IPS-11a (cell line): ENCODE measurements around the gene DAD1.

Source experiments
- H3K4me3 ChIP-seq: one replicate; pipeline ENCODE4 v1.5.1; 2013; ENCODE audit warnings: low read depth, low read length, control low read depth

Gene DAD1

DNA sequence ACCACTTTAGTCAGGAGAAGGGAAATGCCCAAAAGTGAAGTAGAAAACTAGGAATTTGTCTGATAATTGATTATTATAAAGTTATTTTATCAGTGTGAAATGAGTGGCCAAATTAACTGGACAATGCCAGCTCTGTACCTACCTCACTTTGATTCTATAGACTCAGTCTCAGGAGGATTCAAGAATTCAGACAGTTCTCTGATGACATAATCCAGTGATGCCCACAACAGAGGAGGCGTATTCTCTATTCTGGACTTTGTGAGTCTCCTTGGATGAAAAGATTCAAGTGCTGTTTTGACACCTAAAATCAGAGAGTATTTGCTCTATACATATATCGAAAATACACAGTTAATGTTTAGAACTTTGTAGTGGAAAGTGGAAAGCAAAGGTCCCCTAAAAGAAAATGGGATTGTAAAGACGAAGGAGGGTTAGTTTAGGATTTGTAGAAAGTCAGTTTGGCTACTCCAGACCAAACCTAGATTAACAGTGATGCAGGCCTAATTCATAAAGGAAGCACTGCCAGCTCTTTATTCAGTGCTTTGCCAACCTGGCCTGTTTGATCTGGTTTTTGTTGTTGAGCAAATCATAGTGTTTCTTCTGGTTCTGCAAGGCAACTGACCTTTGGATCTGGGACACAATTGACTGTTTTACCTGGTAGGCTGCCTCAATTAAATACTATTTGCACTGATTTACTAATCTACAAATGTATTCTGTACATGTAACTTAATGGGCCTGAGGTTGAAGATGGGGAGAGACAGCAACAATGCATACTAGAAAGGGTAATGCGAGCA lies 67.4 kb downstream of the DAD1 start:
- H3K4me3 ChIP-seq: no peak overlapping the region

DNA sequence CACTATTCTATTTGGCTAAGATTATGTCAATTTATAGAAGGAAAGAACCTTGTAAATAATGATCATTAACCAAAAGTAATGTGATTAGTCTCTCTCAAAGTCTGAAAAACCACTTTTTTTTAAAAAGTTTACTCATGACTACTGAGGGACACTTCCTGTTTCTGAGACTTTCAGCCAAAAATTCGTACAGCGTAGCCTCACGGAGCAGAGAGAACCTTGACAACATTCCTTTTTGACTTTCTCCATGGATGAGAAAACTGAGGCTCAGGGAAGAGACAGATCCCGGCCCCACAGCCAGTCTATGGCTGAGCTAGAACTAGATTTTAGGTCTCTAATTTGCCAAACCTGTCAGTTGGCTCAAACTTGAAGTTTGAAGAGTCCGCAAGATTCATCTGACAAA lies 68.2 kb downstream of the DAD1 start:
- no peak overlapping the region for H3K4me3 ChIP-seq

DNA sequence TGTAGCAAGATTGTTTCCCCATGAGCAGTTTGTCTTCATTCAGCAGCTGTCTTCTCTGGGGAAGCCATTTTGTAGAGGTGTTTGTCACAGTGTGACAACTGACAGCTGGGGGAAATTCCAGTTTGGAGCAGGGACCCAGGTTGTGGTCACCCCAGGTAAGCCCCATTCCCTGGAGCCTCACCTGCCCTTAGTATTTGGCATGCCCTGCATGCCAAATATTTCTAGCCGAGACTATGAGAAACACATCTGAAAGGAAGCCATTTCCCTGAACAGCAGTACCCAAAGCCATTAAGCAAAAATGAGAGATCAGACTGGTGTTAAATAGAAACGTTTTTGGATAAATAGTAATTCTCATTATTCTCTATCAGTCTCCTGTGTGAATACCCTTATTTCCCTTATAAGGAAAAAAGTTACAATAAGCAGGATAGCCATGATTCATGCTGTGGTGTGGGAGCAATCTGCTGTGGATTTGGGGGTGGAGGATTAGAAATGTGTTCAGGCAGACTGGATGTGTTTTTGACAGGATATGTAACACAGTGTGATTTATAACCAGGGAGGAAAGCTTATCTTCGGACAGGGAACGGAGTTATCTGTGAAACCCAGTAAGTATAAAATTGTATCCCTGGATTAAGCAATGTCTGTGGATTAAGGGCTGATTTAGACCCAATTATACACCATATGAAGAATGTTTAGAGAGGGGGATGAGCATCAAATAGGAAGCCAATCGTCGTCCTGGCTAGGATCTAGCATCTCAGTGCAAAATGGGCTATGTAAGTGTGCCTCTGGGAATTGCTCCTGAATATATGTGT lies 68.9 kb downstream of the DAD1 start:
- H3K4me3 ChIP-seq: no peak overlapping the region

DNA sequence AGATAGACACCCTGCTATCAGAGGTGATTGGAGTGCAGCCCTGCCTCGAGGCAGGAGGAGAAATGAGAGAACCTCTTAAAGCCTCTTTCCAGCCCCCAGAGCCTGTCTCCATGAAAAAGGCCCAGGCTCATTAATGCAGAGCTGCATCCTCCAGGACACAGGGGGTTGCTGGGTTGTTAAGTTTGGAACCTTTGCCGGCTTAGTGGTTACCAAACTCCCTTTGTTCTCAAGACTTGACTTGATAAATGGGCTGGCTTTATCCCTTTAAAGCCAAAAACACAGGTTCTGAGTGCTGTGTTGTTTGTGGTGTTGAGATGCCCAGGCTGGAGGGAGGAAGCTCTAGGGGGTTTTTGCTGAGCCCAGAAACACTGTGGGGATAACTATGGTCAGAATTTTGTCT lies 71.0 kb downstream of the DAD1 start:
- no peak overlapping the region for H3K4me3 ChIP-seq

DNA sequence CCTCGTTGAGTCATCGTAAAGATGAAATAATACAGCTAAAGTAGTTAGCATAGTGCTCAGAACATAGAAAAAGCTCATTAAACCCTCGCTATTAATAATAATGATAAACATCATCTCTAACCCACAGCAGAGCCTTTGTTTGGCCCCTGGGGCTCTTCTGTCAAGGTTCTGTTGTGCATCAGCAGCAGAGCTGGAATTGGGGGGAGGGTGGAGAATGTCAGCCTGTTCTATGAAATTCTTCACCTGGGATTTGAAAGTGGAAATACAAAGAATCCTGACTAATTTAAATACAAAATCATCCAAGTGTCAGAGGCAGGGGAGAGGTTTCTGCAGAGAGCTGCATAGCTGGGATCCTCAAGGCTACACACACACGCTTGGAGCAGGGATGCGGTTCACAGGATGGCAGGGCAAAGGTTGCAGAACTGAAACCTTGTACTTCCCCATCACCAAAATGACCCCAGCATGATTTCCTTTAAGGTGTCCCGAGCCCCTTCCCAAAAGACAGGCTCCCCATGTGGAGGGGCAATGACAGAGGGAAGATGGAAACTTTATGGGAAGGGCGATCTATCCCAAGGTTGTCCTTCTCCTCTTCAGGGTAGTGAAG lies 71.8 kb downstream of the DAD1 start:
- H3K4me3 ChIP-seq: no peak overlapping the region

DNA sequence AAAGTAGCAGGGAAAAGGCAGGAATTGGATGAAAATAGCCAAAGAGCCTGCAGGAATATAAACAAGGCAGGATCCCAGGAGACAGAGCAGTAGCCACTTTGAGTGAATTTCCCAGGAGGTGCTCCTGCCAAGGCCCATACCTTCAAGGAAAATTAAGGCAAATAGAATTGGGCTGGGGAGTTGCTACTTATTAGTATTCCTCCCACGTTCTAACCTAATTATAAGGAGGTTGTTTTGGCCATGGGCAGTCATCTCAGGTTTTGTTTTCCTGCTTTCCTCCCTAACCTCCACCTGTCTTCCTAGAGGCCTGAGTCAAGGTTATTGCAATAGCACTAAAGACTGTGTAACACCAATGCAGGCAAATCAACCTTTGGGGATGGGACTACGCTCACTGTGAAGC lies 73.1 kb downstream of the DAD1 start:
- no peak overlapping the region for H3K4me3 ChIP-seq
